Inflammatory macrophage treated with lipopolysaccharide for 4 hours (primary cell): Measurements from ENCODE around the gene ATXN1.

Source experiments
- DNase-seq: peaks from one replicate; pipeline ENCODE4 v3.0.0-alpha.2; 2020

ATXN1 gene

DNA sequence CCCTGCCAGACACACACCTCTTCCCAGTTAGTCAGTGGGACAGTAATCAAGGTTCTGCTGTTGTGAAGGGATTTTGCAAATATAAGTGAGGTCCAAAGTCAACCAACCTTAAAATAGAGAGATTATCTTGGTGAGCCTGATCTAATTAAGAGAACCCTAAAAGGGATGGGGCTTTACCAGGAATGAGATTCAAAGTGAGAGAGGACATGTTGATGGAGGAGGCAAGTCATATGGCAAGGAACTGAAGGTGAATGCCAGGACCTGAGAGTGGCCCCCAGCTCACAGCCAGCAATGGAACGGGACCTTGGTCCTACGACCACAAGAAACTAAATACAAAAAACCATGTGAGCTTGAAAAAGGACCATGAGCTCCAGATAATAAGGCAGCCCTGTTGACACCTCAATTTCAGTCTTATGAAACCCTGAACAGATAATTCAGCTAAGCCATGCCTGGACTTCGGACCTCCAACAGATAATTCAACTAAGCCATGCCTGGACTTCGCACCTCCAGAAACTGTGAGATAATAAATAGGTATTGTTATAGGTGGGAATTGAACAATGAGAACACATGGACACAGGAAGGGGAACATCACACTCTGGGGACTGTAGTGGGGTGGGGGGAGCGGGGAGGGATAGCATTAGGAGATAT, 269.5 kb downstream of the ATXN1 start:
- no peak for DNase-seq

- DNase-seq, result no peak
Observed at GRCh38 chr6:16490616-16491015, 270.6 kb downstream of the ATXN1 start.

DNA sequence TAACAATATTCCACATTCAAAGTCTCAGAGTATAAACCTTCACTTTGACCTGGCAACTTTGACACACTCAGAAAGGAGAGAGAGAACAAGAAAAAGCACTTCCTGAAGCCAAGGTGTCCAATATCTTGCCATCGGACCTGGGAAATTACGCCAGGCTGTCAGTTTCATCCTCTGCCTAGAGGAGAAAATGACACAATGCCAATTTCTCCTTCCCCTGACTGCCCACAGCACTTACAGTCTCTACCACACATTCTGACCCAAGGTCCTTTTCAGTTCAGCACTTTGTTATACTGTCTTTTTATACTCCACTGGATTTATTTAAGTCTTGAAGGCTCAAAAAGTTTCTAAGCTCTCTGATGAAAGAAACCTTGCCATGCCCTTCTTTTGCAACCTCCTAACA, 272.4 kb downstream of the ATXN1 start:
- no peak for DNase-seq

DNA sequence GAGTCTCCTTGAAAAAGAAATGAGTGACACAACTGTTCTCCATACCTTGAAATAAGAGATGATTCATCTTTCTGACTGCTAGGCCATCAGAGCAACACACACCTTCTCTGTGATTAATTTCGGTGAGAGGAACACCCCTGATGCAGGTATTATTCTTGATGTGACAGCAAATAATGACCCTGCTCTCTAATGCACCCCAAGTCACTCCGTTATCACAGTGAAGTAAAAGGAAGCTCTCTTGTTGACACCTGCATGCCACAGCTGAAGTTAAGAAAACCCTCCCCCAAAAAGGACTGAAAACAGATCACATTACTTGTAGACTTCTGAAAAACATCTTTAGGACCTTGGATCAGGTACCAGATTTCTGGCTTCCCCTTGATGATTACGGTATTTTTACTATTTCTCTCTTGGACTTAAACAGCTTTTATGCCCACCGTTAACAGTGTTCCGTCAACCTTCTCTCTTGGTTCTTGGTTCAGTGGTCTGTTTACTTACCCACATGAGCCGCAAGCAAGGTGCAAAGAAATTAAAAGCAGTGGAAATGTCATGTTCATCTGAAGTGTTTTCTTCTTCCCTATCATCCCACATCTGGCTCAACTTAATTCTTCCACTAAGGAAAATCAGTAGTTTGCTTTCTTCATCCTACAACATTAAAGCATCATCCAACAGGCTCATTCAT, 273.1 kb downstream of the ATXN1 start:
- no peak for DNase-seq

DNA sequence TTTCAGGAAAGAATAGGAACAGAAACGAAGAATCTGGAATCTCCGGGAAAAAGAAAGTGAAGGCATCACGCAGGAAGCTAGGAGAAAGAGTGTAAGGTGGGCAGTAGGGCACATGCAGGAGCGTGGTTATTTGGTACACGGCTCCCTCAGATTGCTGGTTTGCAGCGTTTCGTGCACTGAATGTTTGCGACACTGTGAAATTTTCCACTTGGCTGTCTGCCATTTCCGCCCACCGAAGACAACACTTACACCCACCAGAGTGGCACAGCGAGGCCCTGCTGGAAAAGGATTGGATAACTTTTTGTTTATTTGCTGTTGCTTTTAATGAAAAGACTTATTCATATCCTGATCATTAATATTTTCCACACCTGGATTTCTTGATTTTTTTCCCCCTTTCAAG, 274.6 kb downstream of the ATXN1 start:
- no peak for DNase-seq

DNA sequence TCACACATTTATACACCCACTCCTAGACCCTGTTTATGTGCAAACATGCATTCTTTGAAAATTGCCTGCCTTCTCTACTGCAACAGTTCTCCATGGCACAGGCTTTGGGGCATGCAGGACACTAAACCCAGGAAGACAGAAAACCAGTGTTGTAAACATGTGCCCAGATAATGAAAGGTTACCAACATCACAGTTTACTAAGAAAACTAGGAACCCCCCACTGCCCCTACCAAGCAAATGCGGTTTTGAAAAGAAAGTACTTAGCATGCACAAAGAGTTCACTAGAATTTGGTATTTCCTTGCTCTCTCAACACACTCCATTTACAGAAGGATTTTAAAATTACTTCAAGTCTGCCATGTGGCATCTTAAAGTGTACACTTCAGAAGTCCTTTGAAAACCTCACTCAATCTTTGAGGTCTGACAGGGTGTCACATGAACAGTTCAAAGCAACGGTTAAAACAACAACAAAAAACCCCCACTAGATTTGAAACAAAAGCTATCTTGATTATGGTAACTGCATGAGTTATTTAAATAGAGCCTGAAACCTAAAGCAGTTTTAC, 277.9 kb downstream of the ATXN1 start:
- no peak for DNase-seq

- DNase-seq, result no peak
Observed at GRCh38 chr6:16482702-16483314, 278.5 kb downstream of the ATXN1 start.

DNA sequence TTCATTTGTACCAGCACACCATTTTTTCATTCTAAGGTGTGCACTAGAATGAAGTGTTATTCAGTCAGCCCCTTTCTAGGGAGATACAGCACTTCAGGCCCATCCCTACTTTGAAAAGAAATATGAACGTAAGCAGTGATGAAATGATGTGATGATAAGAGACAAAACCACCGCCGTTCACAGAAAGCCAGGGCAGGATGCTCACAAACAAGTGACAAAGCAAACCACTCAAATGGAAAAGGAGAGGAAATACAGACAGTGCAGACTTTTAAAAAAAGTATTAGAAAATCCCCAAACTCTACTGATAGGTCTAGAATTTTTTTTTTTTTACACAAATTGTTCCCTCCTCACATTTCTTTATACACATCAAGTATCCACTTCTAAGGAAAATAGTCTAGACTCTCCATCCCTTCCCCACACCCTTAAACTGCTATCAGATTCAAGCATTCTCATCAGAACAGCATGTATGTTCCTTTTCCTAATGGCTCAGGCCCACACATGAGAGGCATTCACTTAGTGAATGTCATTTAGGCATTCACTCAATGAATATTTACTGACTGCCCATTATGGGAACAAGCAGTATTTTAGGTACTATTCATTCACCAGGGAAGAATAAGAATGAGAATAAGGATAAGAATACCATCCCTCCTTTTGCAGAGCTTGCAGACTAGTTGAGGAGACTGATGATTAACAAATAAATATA, 279.4 kb downstream of the ATXN1 start:
- DNase-seq, result no peak

DNA sequence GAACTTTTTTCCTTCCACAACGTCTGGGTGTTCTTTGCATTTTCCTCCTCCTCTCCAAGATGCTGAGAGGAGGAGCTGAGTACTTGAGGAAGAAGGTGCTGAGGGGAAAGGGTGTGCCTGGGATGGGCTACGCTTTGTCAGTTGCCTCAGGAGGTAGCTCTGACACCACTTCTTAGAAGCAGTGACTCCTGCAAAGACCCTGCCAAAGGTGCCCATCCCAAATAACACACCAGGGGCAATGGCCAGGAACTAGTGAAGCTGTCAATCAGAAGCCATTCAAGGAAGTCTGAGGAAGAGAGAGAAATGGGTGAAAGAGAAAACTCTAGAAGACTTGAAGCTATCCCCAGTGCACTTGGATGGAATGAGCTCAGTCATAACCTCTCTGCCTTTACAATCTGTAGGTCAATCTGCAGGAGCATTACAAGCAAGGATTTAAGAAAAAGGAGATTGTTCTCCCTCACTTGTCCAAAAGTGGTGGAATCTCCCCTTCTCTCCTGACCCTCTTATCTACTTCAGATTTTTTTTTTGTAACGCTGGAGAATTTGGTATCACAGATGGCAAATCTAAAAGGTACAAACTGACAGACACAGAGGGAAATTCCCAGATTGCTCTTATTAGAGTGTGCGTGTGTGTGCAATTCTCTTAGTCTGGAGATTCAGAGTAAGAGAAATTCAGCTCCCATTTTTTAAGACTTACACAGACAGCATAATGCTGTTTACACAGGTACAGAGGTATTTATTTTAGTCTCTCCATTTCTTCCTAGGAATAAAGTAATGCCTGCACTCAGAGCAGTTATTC, 280.3 kb downstream of the ATXN1 start:
- DNase-seq, result no peak

DNA sequence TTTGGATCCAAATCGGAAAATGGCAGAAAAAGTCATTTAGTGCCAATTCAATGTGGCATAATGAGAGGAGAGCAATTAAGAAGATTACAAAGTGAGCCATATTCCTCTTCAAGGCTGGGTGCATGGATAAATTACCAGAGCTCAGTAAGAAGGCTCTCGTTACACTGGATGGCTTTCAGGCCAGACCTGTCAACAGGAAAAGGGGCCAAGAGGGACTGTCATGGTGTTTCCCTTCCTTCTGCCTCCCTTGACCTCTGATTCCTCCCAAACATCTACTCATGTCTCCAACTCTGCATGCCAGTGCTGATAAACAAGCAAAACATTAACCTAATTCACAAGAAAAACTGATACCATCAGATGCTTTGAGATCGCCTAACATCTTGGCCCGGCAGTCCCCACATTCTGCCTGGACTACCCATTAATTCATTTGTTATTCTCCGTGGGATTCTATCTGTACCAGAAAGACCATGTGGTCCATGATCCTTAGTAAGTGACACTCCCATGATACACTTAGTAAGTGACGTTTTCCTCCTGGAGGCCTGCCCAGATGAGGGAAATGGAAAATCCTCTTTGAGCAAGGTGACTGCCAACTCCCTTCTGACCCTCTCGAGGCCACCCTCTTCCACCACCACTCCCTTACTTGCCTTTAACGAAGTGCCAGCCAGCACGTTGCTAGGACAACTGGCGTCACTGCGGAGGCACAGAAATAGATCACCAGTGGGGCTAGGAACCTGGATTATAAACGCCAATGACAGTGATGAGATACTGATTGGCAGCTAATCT, 283.7 kb downstream of the ATXN1 start:
- no peak for DNase-seq

GRCh38 chr6:16476861-16477260, 284.4 kb downstream of the ATXN1 start:
- no peak for DNase-seq

DNA sequence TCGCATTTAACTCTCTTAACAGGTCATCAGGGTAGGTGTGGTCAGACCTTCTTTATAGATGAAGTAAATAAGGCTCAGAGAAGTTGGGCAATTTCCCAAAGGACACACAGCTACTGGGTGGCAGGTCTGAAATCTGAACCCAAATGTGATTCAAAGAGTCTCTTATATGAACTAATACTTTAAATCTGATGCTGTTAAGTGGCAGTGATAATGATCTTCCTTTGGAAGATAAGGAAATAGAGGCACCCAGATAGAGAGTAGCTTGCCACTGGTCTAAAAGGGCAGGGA, 285.8 kb downstream of the ATXN1 start:
- no peak for DNase-seq

DNA sequence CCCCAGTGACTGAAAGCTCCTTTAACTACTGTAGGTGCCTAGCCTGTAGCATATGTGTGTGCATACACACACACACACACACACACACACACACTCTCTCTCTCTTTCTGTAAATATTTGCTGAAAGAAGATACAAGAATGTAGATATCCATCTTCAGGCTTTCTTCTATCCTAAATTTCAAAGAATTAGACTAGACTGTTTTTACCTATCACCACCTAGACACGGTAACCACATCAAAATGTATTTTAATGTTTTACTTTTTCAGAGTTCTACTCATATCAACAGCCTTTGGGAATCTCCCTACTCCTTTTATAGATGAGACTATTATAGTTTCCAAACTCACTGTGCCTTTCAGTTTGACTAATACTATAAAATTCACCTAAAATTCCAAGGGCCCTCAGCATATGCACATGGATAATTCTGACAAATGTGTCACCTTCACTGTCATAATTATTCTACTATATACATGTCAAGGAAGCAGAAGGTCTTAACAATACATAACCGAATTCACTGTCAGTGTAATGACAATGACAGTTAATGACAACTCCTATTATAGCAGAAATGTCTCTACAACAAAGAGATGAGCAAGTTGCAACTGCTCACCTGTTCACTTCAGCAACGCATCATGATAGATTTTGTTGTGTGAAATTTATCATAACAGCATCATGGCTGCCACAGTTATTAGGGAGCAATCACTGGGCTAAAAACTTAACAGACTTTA, 286.3 kb downstream of the ATXN1 start:
- DNase-seq, result no peak

DNA sequence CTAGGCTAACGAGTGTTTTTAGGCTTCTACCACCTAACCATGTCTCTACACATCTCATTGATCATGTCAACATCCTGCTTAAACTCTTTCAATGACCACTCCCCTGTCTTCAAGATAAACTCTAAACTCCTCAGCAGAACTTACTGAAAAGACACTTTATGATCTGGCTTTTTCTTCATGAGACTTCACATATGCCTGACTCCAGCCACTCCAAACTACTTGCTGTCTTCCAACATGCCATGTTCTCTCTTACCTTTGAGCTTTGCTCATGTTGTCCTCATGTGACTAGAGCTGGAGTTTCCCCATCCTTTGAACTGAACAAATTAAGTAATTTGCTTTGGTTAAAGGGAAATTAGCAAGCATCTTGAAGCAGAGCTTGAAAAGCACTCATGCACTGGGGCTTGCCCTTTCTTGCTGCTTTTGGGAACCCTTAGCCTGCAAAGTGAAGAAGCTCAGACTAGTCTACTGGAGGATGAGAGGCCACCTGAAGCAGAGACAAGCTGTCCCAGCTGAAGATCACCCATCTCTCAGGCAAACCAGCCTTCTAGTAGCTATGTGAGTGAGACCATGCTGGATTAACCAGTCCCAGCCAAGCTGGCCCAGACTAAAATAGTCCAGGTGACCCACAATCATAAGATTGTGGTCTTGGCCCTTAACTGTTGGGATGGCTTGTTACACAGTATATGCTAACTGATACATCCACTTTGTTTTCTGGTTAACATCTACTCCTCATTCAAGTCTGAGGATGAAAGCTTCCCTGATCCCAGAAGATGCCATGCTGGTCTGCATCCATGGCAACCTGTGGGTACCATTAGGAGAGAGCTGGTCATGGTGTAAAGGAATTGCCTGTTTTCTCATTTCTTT, 287.1 kb downstream of the ATXN1 start:
- no peak for DNase-seq

GRCh38 chr6:16473184-16473907, 287.9 kb downstream of the ATXN1 start:
- no peak for DNase-seq

DNA sequence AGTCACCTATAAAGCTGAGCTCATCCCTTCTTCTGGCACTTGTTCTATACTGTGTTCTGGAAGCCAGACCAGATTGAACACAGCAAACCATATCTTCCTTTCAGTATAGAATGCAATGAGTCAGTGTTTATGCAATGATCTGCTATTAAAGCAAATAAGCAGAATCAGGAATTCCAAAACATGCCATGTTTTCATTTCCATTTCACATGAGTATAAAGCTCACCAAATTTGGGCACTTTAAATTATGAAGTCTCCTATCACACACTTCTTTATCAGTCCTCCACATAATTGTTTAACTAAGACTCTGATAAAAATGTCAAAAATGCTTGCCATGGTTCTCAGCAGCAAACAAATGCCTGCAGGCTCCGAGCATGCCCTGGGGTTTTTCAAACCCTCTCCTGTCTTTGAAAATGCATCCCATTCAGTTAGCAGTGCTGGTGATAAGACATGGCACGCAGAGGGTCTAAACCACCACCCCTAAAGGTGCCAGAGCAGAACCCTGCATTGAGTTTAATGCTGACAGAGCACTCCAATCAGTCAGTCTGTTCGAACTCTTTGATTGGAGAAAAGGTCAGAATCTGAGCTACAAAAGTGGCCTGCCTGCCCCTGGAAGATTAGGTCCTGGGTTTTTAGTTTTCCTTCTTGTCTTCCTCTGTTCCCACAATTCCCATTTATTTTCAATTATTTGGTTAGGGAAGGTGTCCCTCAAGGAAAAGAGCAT, 288.8 kb downstream of the ATXN1 start:
- DNase-seq, result no peak

DNA sequence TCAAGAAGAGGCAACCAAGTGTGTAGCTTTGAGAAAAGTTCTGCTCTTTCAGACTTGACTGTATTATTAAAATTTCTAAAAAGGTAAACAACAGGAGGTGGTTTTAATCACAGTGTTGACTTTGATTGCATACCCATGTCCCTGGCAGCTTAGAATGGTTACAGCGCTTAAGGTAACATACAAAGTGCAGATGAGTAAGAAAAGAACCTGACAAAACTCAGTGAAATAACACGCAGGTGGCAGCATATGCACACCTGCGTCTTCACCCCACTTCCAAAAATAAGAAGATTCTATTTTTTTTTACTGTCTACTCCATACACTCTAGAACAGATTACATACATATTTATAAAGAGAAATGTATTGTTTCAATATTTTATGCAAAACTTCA, 289.4 kb downstream of the ATXN1 start:
- no peak for DNase-seq

DNA sequence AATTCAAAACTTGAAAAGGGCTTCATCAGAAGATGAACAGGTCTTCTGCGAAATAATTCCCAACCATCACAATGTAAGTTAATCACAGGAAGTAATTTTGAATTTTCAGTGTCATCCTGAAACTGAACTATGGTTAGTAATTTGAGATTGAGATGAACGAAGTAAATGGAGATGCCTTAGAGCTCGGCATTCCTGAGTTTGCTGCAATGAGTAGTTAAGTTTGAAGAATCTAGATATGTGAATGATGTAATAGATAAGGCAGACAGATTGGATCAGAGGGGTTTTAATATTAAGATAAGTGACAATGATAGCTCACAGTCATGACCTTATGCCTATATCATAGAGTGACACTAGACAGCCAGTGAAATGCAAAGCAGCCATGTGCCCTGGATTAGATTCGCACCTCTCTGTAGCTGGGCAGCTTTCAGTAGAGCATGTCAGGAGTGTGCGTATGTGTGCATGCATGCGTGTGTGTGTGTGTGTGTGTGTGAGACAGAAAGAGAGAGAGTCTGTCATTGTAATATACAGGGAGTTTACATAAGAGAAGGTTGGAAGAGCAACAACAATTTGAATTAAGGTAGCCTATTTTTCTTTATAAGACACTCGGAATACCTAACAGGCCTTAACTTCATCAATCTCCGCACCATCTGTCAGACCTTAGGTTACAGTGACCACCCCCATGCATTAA, 289.9 kb downstream of the ATXN1 start:
- DNase-seq, result no peak
